ENCODE measurements around the gene IGF2BP3.

DNA sequence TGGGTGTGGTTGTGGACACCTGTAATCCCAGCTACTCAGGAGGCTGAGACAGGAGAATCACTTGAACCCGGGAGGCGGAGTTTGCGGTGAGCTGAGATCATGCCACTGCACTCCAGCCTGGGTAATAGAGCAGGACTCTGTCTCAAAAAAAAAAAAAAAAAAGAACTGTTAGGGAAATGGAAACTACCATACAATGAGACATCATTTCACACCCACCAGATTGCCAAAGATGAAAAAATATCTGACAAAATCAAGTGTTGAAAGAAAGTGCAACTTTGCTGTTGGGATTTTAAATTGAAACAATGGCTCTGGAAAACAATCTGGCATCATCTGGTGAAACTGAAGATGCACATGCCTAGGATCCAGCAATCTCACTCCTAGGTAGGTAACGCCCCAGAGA is 187.2 kb downstream of the IGF2BP3 start:
- TF ChIP-seq, protein P1, sequence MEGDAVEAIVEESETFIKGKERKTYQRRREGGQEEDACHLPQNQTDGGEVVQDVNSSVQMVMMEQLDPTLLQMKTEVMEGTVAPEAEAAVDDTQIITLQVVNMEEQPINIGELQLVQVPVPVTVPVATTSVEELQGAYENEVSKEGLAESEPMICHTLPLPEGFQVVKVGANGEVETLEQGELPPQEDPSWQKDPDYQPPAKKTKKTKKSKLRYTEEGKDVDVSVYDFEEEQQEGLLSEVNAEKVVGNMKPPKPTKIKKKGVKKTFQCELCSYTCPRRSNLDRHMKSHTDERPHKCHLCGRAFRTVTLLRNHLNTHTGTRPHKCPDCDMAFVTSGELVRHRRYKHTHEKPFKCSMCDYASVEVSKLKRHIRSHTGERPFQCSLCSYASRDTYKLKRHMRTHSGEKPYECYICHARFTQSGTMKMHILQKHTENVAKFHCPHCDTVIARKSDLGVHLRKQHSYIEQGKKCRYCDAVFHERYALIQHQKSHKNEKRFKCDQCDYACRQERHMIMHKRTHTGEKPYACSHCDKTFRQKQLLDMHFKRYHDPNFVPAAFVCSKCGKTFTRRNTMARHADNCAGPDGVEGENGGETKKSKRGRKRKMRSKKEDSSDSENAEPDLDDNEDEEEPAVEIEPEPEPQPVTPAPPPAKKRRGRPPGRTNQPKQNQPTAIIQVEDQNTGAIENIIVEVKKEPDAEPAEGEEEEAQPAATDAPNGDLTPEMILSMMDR (IDR thresholded peaks at IDR 0.05), result no peak
- TF ChIP-seq, protein P2, sequence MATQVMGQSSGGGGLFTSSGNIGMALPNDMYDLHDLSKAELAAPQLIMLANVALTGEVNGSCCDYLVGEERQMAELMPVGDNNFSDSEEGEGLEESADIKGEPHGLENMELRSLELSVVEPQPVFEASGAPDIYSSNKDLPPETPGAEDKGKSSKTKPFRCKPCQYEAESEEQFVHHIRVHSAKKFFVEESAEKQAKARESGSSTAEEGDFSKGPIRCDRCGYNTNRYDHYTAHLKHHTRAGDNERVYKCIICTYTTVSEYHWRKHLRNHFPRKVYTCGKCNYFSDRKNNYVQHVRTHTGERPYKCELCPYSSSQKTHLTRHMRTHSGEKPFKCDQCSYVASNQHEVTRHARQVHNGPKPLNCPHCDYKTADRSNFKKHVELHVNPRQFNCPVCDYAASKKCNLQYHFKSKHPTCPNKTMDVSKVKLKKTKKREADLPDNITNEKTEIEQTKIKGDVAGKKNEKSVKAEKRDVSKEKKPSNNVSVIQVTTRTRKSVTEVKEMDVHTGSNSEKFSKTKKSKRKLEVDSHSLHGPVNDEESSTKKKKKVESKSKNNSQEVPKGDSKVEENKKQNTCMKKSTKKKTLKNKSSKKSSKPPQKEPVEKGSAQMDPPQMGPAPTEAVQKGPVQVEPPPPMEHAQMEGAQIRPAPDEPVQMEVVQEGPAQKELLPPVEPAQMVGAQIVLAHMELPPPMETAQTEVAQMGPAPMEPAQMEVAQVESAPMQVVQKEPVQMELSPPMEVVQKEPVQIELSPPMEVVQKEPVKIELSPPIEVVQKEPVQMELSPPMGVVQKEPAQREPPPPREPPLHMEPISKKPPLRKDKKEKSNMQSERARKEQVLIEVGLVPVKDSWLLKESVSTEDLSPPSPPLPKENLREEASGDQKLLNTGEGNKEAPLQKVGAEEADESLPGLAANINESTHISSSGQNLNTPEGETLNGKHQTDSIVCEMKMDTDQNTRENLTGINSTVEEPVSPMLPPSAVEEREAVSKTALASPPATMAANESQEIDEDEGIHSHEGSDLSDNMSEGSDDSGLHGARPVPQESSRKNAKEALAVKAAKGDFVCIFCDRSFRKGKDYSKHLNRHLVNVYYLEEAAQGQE (IDR thresholded peaks at IDR 0.05; ENCODE audit: insufficient read depth in 1 of 2, low read depth in 2 of 2, low read length in 1 of 2), result no peak
- TF ChIP-seq POLR2AphosphoS5 (IDR thresholded peaks at IDR 0.05; ENCODE audit: low read depth, low read length), result no peak
- TF ChIP-seq SIN3A (IDR thresholded peaks at IDR 0.05; ENCODE audit: borderline replicate concordance, insufficient read depth, low read depth, low read length), result no peak
- no peak for TF ChIP-seq TCF7L2 (IDR thresholded peaks at IDR 0.05; ENCODE audit: low read depth, low read length)

Measured in Panc1 (cell line).